SK-N-SH (cell line): ENCODE measurements around the gene PLCB1. TPM values are rescaled to one million over a fixed set of nuclear protein-coding genes. Genes with fewer than 3 reads are reported as not detected.

Experiments
- CTCF ChIA-PET: fragments of 300-600, 350-600 bp; formaldehyde crosslinking; extraction: SDS; loops from one replicate; lab custom pipeline; 2021; lab: Yijun Ruan, JAX
- POLR2A ChIA-PET: fragments of 350-600 bp; sonication (Branson Sonifier 250); formaldehyde crosslinking; extraction: SDS; loops from one replicate; lab custom pipeline; 2020; ENCODE audit warnings: antibody characterized with exemption, inconsistent platforms; lab: Yijun Ruan, JAX
- DNase-seq: peaks from one replicate; pipeline ENCODE4 v3.0.0; 2012
- H2AFZ ChIP-seq: fragments of 200-600 bp; sonication (generic); 2 replicates; pipeline ENCODE4 v1.8.1; 2016; ENCODE audit warnings: antibody characterized with exemption, mild to moderate bottlenecking, low read depth
- H3F3A ChIP-seq: fragments of 200-600 bp; sonication (generic); replicated peaks from 2 replicates; pipeline ENCODE3; 2016; ENCODE audit warnings: antibody characterized with exemption, mild to moderate bottlenecking; ENCODE audit not compliant: insufficient read depth
- H3K27ac ChIP-seq, 2 experiments: fragments of 200-500 bp in 1 of 2; fragments of 200-600 bp in 1 of 2; sonication (Bioruptor generic) in 1 of 2; sonication (generic), shearing (Covaris generic) in 1 of 2; 2 replicates each; pipeline versions ENCODE4 v1.5.1 to v1.6.1; 2014 to 2016; ENCODE audit warnings: low read depth in 2 of 2, inconsistent platforms in 1 of 2, low read length in 1 of 2, mild to moderate bottlenecking in 1 of 2, mixed read lengths in 1 of 2
- H3K27me3 ChIP-seq: fragments of 200-600 bp; sonication (generic), shearing (Covaris generic); 2 replicates; pipeline ENCODE4 v1.6.1; 2016; ENCODE audit warnings: mixed run types; ENCODE audit not compliant: insufficient read depth
- H3K36me3 ChIP-seq, 2 experiments: fragments of 200-500 bp in 1 of 2; fragments of 200-600 bp in 1 of 2; sonication (Bioruptor generic) in 1 of 2; sonication (generic) in 1 of 2; replicated peaks in 1 of 2; 2 replicates each; pipeline versions ENCODE3 to v1.5.1; 2014 to 2016; ENCODE audit warnings: low read length in 1 of 2, mild to moderate bottlenecking in 1 of 2; ENCODE audit not compliant: insufficient read depth in 2 of 2, control insufficient read depth in 1 of 2
- H3K4me1 ChIP-seq, 2 experiments: fragments of 200-500 bp in 1 of 2; fragments of 200-600 bp in 1 of 2; sonication (Bioruptor generic) in 1 of 2; sonication (generic), shearing (Covaris generic) in 1 of 2; 2 replicates each; pipeline versions ENCODE4 v1.5.1 to v1.6.1; 2014 to 2016; ENCODE audit warnings: low read depth in 1 of 2, low read length in 1 of 2, mixed run types in 1 of 2; ENCODE audit not compliant: insufficient read depth in 2 of 2, control insufficient read depth in 1 of 2
- H3K4me2 ChIP-seq: fragments of 200-600 bp; sonication (generic), shearing (Covaris generic); 2 replicates; pipeline ENCODE4 v1.6.1; 2017; ENCODE audit warnings: mixed run types
- H3K4me3 ChIP-seq, 2 experiments: fragments of 200-500 bp in 1 of 2; fragments of 200-600 bp in 1 of 2; sonication (Bioruptor generic) in 1 of 2; sonication (generic), shearing (Covaris generic) in 1 of 2; 2 replicates each; pipeline versions ENCODE4 v1.5.1 to v1.8.1; 2014 to 2016; ENCODE audit warnings: low read depth in 2 of 2, inconsistent platforms in 1 of 2, low read length in 1 of 2, mild to moderate bottlenecking in 1 of 2, mixed read lengths in 1 of 2, moderate library complexity in 1 of 2
- H3K79me2 ChIP-seq: fragments of 200-600 bp; sonication (generic); 2 replicates; pipeline ENCODE4 v1.8.1; 2017; ENCODE audit warnings: mild to moderate bottlenecking; ENCODE audit not compliant: insufficient read depth
- H3K9ac ChIP-seq: fragments of 200-600 bp; sonication (generic); 2 replicates; pipeline ENCODE4 v1.6.1; 2017; ENCODE audit warnings: mixed run types
- H3K9me2 ChIP-seq: fragments of 200-600 bp; sonication (generic); 2 replicates; pipeline ENCODE4 v1.6.1; 2017; ENCODE audit warnings: mixed run types
- H3K9me3 ChIP-seq: fragments of 200-600 bp; sonication (generic); 2 replicates; pipeline ENCODE4 v1.6.1; 2017; ENCODE audit warnings: mixed run types, mild to moderate bottlenecking, moderate library complexity
- H4K20me1 ChIP-seq: fragments of 200-600 bp; sonication (generic); 2 replicates; pipeline ENCODE4 v1.6.1; 2017; ENCODE audit warnings: mild to moderate bottlenecking, mixed run types; ENCODE audit not compliant: insufficient read depth
- CHD2 ChIP-seq: fragments of 150-350 bp; IDR thresholded peaks from 2 replicates; pipeline ENCODE4 v1.6.1; 2018; ENCODE audit warnings: low read length; ENCODE audit not compliant: partially characterized antibody
- CTCF ChIP-seq: fragments of 200-600 bp; sonication (generic); IDR thresholded peaks from 2 replicates; pipeline ENCODE4 v1.6.1; 2017; ENCODE audit warnings: antibody characterized with exemption, mild to moderate bottlenecking, moderate library complexity
- EP300 ChIP-seq, 2 experiments: IDR thresholded peaks; 2 replicates each; pipeline versions ENCODE4 v1.4.0 to v1.6.1; 2012; ENCODE audit warnings: borderline replicate concordance in 1 of 2, low read depth in 1 of 2, low read length in 1 of 2
- FOSL2 ChIP-seq: IDR thresholded peaks from 2 replicates; pipeline ENCODE4 v1.4.0; 2012; ENCODE audit warnings: low read depth, mild to moderate bottlenecking, moderate library complexity, borderline replicate concordance
- GABPA ChIP-seq: IDR thresholded peaks from 2 replicates; pipeline ENCODE4 v1.4.0; 2012; ENCODE audit warnings: low read depth, mild to moderate bottlenecking
- GATA2 ChIP-seq: sonication (generic); formaldehyde crosslinking; IDR thresholded peaks from 2 replicates; pipeline ENCODE4 v1.5.0; 2020; ENCODE audit warnings: mild to moderate bottlenecking, missing genetic modification reagents
- MEF2A ChIP-seq: IDR thresholded peaks from 2 replicates; pipeline ENCODE4 v1.4.0; 2012; ENCODE audit warnings: low read depth, borderline replicate concordance
- MXI1 ChIP-seq: IDR thresholded peaks from 2 replicates; pipeline ENCODE4 v1.6.1; 2012; ENCODE audit warnings: mild to moderate bottlenecking, low read depth, low read length, improper control_type of control experiment
- NFIC ChIP-seq: IDR thresholded peaks from 2 replicates; pipeline ENCODE4 v1.4.0; 2012; ENCODE audit warnings: borderline replicate concordance
- PBX3 ChIP-seq: IDR thresholded peaks from 2 replicates; pipeline ENCODE4; 2012
- POLR2AphosphoS5 ChIP-seq: IDR thresholded peaks from 2 replicates; pipeline ENCODE4 v1.6.1; 2012; ENCODE audit warnings: low read depth, low read length
- RCOR1 ChIP-seq: fragments of 150-350 bp; IDR thresholded peaks from 2 replicates; pipeline ENCODE4 v1.6.1; 2017; ENCODE audit warnings: antibody characterized with exemption, low read length
- RFX5 ChIP-seq: IDR thresholded peaks from 2 replicates; pipeline ENCODE4 v1.6.1; 2012; ENCODE audit warnings: mild to moderate bottlenecking, improper control_type of control experiment, low read length
- RXRA ChIP-seq: IDR thresholded peaks from 2 replicates; pipeline ENCODE4 v1.4.0; 2012; ENCODE audit warnings: low read depth, mild to moderate bottlenecking, borderline replicate concordance
- SIN3A ChIP-seq: IDR thresholded peaks from 2 replicates; pipeline ENCODE4 v1.6.1; 2012; ENCODE audit warnings: low read depth, mild to moderate bottlenecking, low read length, moderate library complexity, borderline replicate concordance
- TCF12 ChIP-seq: IDR thresholded peaks from 2 replicates; pipeline ENCODE4 v1.4.0; 2012
- TEAD4 ChIP-seq: IDR thresholded peaks from 2 replicates; pipeline ENCODE4 v1.4.0; 2012; ENCODE audit warnings: mild to moderate bottlenecking, borderline replicate concordance; ENCODE audit not compliant: insufficient read depth
- USF1 ChIP-seq: IDR thresholded peaks from 2 replicates; pipeline ENCODE4 v1.4.0; 2012; ENCODE audit warnings: low read depth, borderline replicate concordance
- USF2 ChIP-seq: fragments of 150-350 bp; IDR thresholded peaks from 2 replicates; pipeline ENCODE4 v1.6.1; 2017; ENCODE audit warnings: antibody characterized with exemption, low read length, low read depth, borderline replicate concordance
- ZBTB33 ChIP-seq: IDR thresholded peaks from 2 replicates; pipeline ENCODE4 v1.4.0; 2012; ENCODE audit warnings: low read depth, borderline replicate concordance
- WGBS: methylation state at CpG from one replicate; pipeline ENCODE4 v1.1.6; 2017; ENCODE audit warnings: low lambda C conversion rate; 5-methylcytosine and 5-hydroxymethylcytosine counted together
- polyA plus RNA-seq, 3 experiments: library from polyadenylated mRNA; depleted of rRNA; stranded (reverse); fragments of >200 nt; gene quantifications; 2 replicates each; pipeline ENCODE4 v1.2.3, GENCODE V29; 2012

The PLCB1 gene
- polyA plus RNA-seq, 1 of the 3 experiments (the other 2 are of a cell fraction), result 10.5 TPM

- H3F3A ChIP-seq, result no peaks in the 10 kb centered on the region
- no peaks in the 10 kb centered on the region for H3K36me3 ChIP-seq
- no peaks in the 10 kb centered on the region for H3K27me3 ChIP-seq
- no peak overlapping the region for H2AFZ ChIP-seq
- H3K4me1 ChIP-seq, result no peaks in the 10 kb centered on the region
- no peaks in the 10 kb centered on the region for H3K9me3 ChIP-seq
- H3K79me2 ChIP-seq, result no peaks in the 10 kb centered on the region
- no peak overlapping the region for H3K9ac ChIP-seq
- CTCF ChIA-PET, result no interaction called here
- POLR2A ChIA-PET, result no interaction called here
- no peaks in the 10 kb centered on the region for H3K9me2 ChIP-seq
- WGBS, result 41% methylated on average over 1 of the region's 1 CpG
- no peaks in the 10 kb centered on the region for H4K20me1 ChIP-seq
- no peak overlapping the region for H3K4me2 ChIP-seq
- H3K4me3 ChIP-seq, result no peak overlapping the region
- no peak for DNase-seq
- TF ChIP-seq MEF2A (no peak), CHD2 (no peak), TEAD4 (no peak), USF1 (no peak), EP300 (IDR thresholded peaks at IDR 0.05; ENCODE audit: borderline replicate concordance in 1 of 2, low read depth in 1 of 2, low read length in 1 of 2) (no peak), GATA2 (CRISPR knock-in tag) (no peak), GABPA (no peak), TCF12 (no peak), POLR2AphosphoS5 (no peak), SIN3A (no peak), NFIC (no peak)
- H3K27ac ChIP-seq, result no peak overlapping the region
Measured at GRCh38 chr20:8933381-8933807, 801.3 kb downstream of the PLCB1 start.

GRCh38 chr20:8934362-8934761, 802.3 kb downstream of the PLCB1 start:
- WGBS, result 53% methylated on average over 4 of the region's 4 CpGs
- H3K4me1 ChIP-seq, result no peaks in the 10 kb centered on the region

More at GRCh38 chr20:8934362-8934761, 802.3 kb downstream of the PLCB1 start:
- Histone ChIP-seq H3K4me2 (no peak overlapping the region), H3K9me2 (no peaks in the 10 kb centered on the region), H3K27me3 (no peaks in the 10 kb centered on the region), H3K79me2 (no peaks in the 10 kb centered on the region), H3F3A (no peaks in the 10 kb centered on the region), H3K27ac (no peak overlapping the region), H3K9ac (no peak overlapping the region), H4K20me1 (no peaks in the 10 kb centered on the region), H3K36me3 (no peaks in the 10 kb centered on the region), H3K4me3 (no peak overlapping the region), H3K9me3 (no peaks in the 10 kb centered on the region), H2AFZ (no peak overlapping the region)
- ChIA-PET CTCF (no interaction called here), POLR2A (no interaction called here)
- TF ChIP-seq RFX5 (no peak), RXRA (no peak), MEF2A (no peak), EP300 (IDR thresholded peaks at IDR 0.05; ENCODE audit: borderline replicate concordance in 1 of 2, low read depth in 1 of 2, low read length in 1 of 2) (no peak), PBX3 (no peak), SIN3A (no peak), ZBTB33 (no peak), FOSL2 (no peak), USF1 (no peak), MXI1 (no peak), NFIC (no peak), CTCF (no peak), TEAD4 (no peak), GABPA (no peak), RCOR1 (no peak), USF2 (no peak)
- no peak for DNase-seq
